Measurements from ENCODE around the gene JAKMIP3.

Gene JAKMIP3

GRCh38 chr10:132112611-132113010 lies 46.9 kb downstream of the JAKMIP3 start:
- DNase-seq: no peak

GRCh38 chr10:132113206-132113605 lies 47.5 kb downstream of the JAKMIP3 start:
- no peak for DNase-seq

- DNase-seq: no peak
Measured at GRCh38 chr10:132113766-132114365, 48.1 kb downstream of the JAKMIP3 start.

GRCh38 chr10:132114953-132115520 lies 49.3 kb downstream of the JAKMIP3 start:
- no peak for DNase-seq
